Nephron (organoid): ENCODE data around the gene SLC24A4.

ENCODE experiments used
- H3K27ac Mint-ChIP-seq, 3 experiments: 2 replicates each; pipeline ENCODE4 v1.8.0; 2020; ENCODE audit warnings: mixed read lengths in 3 of 3, mild to moderate bottlenecking in 2 of 3, moderate library complexity in 1 of 3
- H3K27me3 Mint-ChIP-seq: 2 replicates; pipeline ENCODE4 v1.8.0; 2021; ENCODE audit warnings: low read depth, mild to moderate bottlenecking, moderate library complexity, mixed read lengths
- H3K36me3 Mint-ChIP-seq: 2 replicates; pipeline ENCODE4 v1.8.0; 2020; ENCODE audit warnings: low read depth, mixed read lengths
- H3K4me1 Mint-ChIP-seq: 2 replicates; pipeline ENCODE4 v1.8.0; 2020; ENCODE audit warnings: mixed read lengths
- H3K4me3 Mint-ChIP-seq, 3 experiments: 2 replicates each; pipeline ENCODE4 v1.8.0; 2020; ENCODE audit warnings: mild to moderate bottlenecking in 3 of 3, mixed read lengths in 3 of 3, moderate library complexity in 2 of 3
- H3K9me3 Mint-ChIP-seq: 2 replicates; pipeline ENCODE4 v1.8.0; 2020; ENCODE audit warnings: mixed read lengths
- CTCF ChIP-seq, 3 experiments: fragments of 200-600 bp; sonication (generic); IDR thresholded peaks; one replicate each; pipeline ENCODE4 v1.5.0; 2021; ENCODE audit warnings: antibody characterized with exemption in 3 of 3; ENCODE audit not compliant: unreplicated experiment in 3 of 3

SLC24A4 gene

GRCh38 chr14:92546347-92547053 lies 223.5 kb downstream of the SLC24A4 start:
- Mint-ChIP-seq H3K4me1 (peaks cover 16% of the 10 kb centered on the region), H3K27me3 (peaks cover 8% of the 10 kb centered on the region), H3K36me3 (no peaks in the 10 kb centered on the region), H3K4me3 (no peak overlapping the region), H3K9me3 (no peaks in the 10 kb centered on the region), H3K27ac (no peak overlapping the region)
- TF ChIP-seq CTCF (IDR thresholded peaks at IDR 0.05; ENCODE audit: unreplicated experiment in 3 of 3): no peak

- no peak for TF ChIP-seq CTCF (IDR thresholded peaks at IDR 0.05; ENCODE audit: unreplicated experiment in 3 of 3)
- H3K27ac Mint-ChIP-seq: no peak overlapping the region
- peaks cover 4% of the 10 kb centered on the region for H3K27me3 Mint-ChIP-seq
- peaks cover 10% of the 10 kb centered on the region for H3K4me1 Mint-ChIP-seq
- H3K9me3 Mint-ChIP-seq: no peaks in the 10 kb centered on the region
- no peak overlapping the region for H3K4me3 Mint-ChIP-seq
- no peaks in the 10 kb centered on the region for H3K36me3 Mint-ChIP-seq
These were observed 226.3 kb downstream of the SLC24A4 start for GRCh38 chr14:92549105-92549858.

- Mint-ChIP-seq H3K27me3 (peaks cover 4% of the 10 kb centered on the region), H3K36me3 (no peaks in the 10 kb centered on the region), H3K4me3 (no peak overlapping the region), H3K27ac (peak overlapping the region in 1 of 3 experiments; percentile 18), H3K4me1 (peaks cover 5% of the 10 kb centered on the region), H3K9me3 (no peaks in the 10 kb centered on the region)
- TF ChIP-seq CTCF (IDR thresholded peaks at IDR 0.05; ENCODE audit: unreplicated experiment in 3 of 3): no peak
These were observed 226.9 kb downstream of the SLC24A4 start for GRCh38 chr14:92549859-92550230.
